A549 (cell line): ENCODE results near the gene TSHB. TPM values are rescaled to one million over a fixed set of nuclear protein-coding genes. Genes with fewer than 3 reads are reported as not detected.

Experiments used
- ATAC-seq, 2 experiments: fragments of 200-7000 bp in 1 of 2; fragments of >200 bp in 1 of 2; cut with Nextera tagmentation in 1 of 2; cut with Tn5 transposase in 1 of 2; 3 replicates each; pipeline versions ENCODE4 v1.8.0 to v1.9.1; 2018 to 2020; ENCODE audit warnings: mild to moderate bottlenecking in 1 of 2, moderate library complexity in 1 of 2
- CTCF ChIA-PET: fragments of 300-600 bp; sonication (Branson Sonifier 250); formaldehyde crosslinking; extraction: SDS; loops from one replicate; lab custom pipeline; 2021; ENCODE audit warnings: antibody characterized with exemption, inconsistent platforms; lab: Yijun Ruan, JAX
- POLR2A ChIA-PET: fragments of 350-600 bp; formaldehyde crosslinking; extraction: SDS; loops from one replicate; lab custom pipeline; 2021; ENCODE audit warnings: antibody characterized with exemption, inconsistent platforms; lab: Yijun Ruan, JAX
- DNase-seq, 2 experiments: peaks; one replicate each; pipeline versions ENCODE4 v3.0.0 to v3.0.0-alpha.2; 2011 to 2016; ENCODE audit warnings: low read depth in 1 of 2, low spot score in 1 of 2
- FAIRE-seq: peaks from 2 replicates; lab custom pipeline; 2011; peaks lifted over from hg19 to GRCh38; lab: Jason Lieb, UNC
- H3K27ac ChIP-seq, 2 experiments: fragments of >200 bp; sonication (Bioruptor Twin); formaldehyde crosslinking; 3 replicates each; pipeline ENCODE4 v1.5.1; 2016 to 2017
- H3K4me1 ChIP-seq: fragments of >200 bp; sonication (Bioruptor Twin); formaldehyde crosslinking; 3 replicates; pipeline ENCODE4 v1.6.1; 2016
- H3K4me2 ChIP-seq: fragments of >200 bp; sonication (Bioruptor Twin); formaldehyde crosslinking; 3 replicates; pipeline ENCODE4 v1.6.1; 2016
- H3K4me3 ChIP-seq: fragments of >200 bp; sonication (Bioruptor Twin); formaldehyde crosslinking; 3 replicates; pipeline ENCODE4 v1.5.1; 2016
- H3K9me3 ChIP-seq: fragments of >200 bp; sonication (Bioruptor Twin); formaldehyde crosslinking; 3 replicates; pipeline ENCODE4 v1.6.1; 2016
- CEBPB ChIP-seq, 2 experiments: fragments of >200 bp in 1 of 2; sonication (Bioruptor Twin) in 1 of 2; formaldehyde crosslinking in 1 of 2; IDR thresholded peaks; 2 replicates each; pipeline ENCODE4 v1.6.1; 2012 to 2016
- ELK1 ChIP-seq: fragments of 150-350 bp; IDR thresholded peaks from 2 replicates; pipeline ENCODE4 v1.6.1; 2014; ENCODE audit warnings: low read depth, mild to moderate bottlenecking, low read length
- ESRRA ChIP-seq: fragments of 150-350 bp; IDR thresholded peaks from 2 replicates; pipeline ENCODE4 v1.6.1; 2014; ENCODE audit warnings: mild to moderate bottlenecking, low read length, borderline replicate concordance
- HDAC2 ChIP-seq: fragments of 200-600 bp; sonication (generic); IDR thresholded peaks from 2 replicates; pipeline ENCODE4 v1.6.1; 2016
- HMGXB4 ChIP-seq: fragments of 250-450 bp; sonication (Bioruptor Pico); IDR thresholded peaks from 2 replicates; pipeline ENCODE4 v1.5.0; 2021; ENCODE audit warnings: mild to moderate bottlenecking, moderate library complexity, borderline replicate concordance
- MAFK ChIP-seq: fragments of 450-650 bp; IDR thresholded peaks from 2 replicates; pipeline ENCODE4 v1.6.1; 2014; ENCODE audit not compliant: partially characterized antibody
- NFE2L2 ChIP-seq: fragments of 150-350 bp; conservative IDR thresholded peaks from 2 replicates; pipeline ENCODE4 v1.6.1; 2014; ENCODE audit warnings: low read length
- NR3C1 ChIP-seq: fragments of >200 bp; sonication (Bioruptor Twin); formaldehyde crosslinking; IDR thresholded peaks from 3 replicates; pipeline ENCODE4 v1.6.1; 2017
- PBX3 ChIP-seq: IDR thresholded peaks from 2 replicates; pipeline ENCODE4 v1.6.1; 2012
- PHF8 ChIP-seq: fragments of 200-600 bp; sonication (generic); IDR thresholded peaks from 2 replicates; pipeline ENCODE4 v1.6.1; 2016; ENCODE audit warnings: low read depth, mild to moderate bottlenecking, antibody characterized with exemption, moderate library complexity, borderline replicate concordance
- POLR2A ChIP-seq: IDR thresholded peaks from 2 replicates; pipeline ENCODE4 v1.6.1; 2012; ENCODE audit warnings: mild to moderate bottlenecking, low read length
- POLR2AphosphoS2 ChIP-seq: conservative IDR thresholded peaks from 2 replicates; pipeline ENCODE4 v1.6.1; 2012; ENCODE audit warnings: low read length, improper control_type of control experiment, inconsistent platforms
- RAD21 ChIP-seq, 2 experiments: fragments of >200 bp in 1 of 2; sonication (Bioruptor Twin) in 1 of 2; formaldehyde crosslinking in 1 of 2; IDR thresholded peaks in 1 of 2; conservative IDR thresholded peaks in 1 of 2; 2 replicates in 1 of 2; 3 replicates in 1 of 2; pipeline ENCODE4 v1.6.1; 2012 to 2018; ENCODE audit warnings: inconsistent platforms in 1 of 2
- RARB ChIP-seq: fragments of 250-450 bp; sonication (Bioruptor Pico); IDR thresholded peaks from 2 replicates; pipeline ENCODE4 v1.8.0; 2021; ENCODE audit warnings: mild to moderate bottlenecking, moderate library complexity
- RCOR1 ChIP-seq: fragments of 150-350 bp; IDR thresholded peaks from 2 replicates; pipeline ENCODE4 v1.6.1; 2014; ENCODE audit warnings: antibody characterized with exemption, low read length, low read depth
- TP53 ChIP-seq: fragments of 250-450 bp; sonication (Bioruptor Pico); IDR thresholded peaks from 2 replicates; pipeline ENCODE4 v1.5.0; 2021; ENCODE audit warnings: mild to moderate bottlenecking, moderate library complexity
- ZC3H11A ChIP-seq: fragments of 450-650 bp; IDR thresholded peaks from 2 replicates; pipeline ENCODE4 v1.6.1; 2014; ENCODE audit warnings: antibody characterized with exemption, mild to moderate bottlenecking
- WGBS: methylation state at CpG from one replicate; pipeline ENCODE4 v1.1.6; 2017; ENCODE audit errors: missing lambda C conversion rate; 5-methylcytosine and 5-hydroxymethylcytosine counted together
- polyA plus RNA-seq, 4 experiments: library from polyadenylated mRNA; depleted of rRNA in 3 of 4; stranded (reverse); fragments of >200 nt; fragmentation: RNase III in 1 of 4; extraction: RNeasy Plus Mini Kit Qiagen cat#74134 plus additional on column Dnase treatment in 1 of 4; gene quantifications; 2 replicates in 3 of 4; 3 replicates in 1 of 4; pipeline ENCODE4 v1.2.3, GENCODE V29; 2011 to 2017
- TF ChIP-seq, protein P1 (sequence below): fragments of >200 bp; sonication (Bioruptor Twin); formaldehyde crosslinking; IDR thresholded peaks from 3 replicates; pipeline ENCODE4 v1.5.1; 2016
- TF ChIP-seq, protein P2 (sequence below): fragments of >200 bp; sonication (Bioruptor Twin); formaldehyde crosslinking; IDR thresholded peaks from 3 replicates; pipeline ENCODE4 v1.6.1; 2016

The TSHB gene
- polyA plus RNA-seq, 2 of the 4 experiments (the other 2 are of a cell fraction), result not detected

- DNase-seq, result no peak
These were observed 45.4 kb downstream of the TSHB start for GRCh38 chr1:115074839-115075534.

More at GRCh38 chr1:115074839-115075534, 45.4 kb downstream of the TSHB start:
- Histone ChIP-seq H3K4me2 (no peak overlapping the region), H3K4me3 (no peak overlapping the region), H3K9me3 (no peaks in the 10 kb centered on the region), H3K27ac (no peak overlapping the region), H3K4me1 (0 out of 3 replicates have a peak, but pooled peaks cover 3% of the 10 kb centered on the region)
- POLR2A ChIA-PET, result no interaction called here
- FAIRE-seq (no peak), ATAC-seq (no peak)
- CTCF ChIA-PET, result interaction anchor here (1.0 kb wide), 1 partner anchor 22 kb away, joined by 3 read pairs; no protein-coding TSS in a partner anchor
- TF ChIP-seq HDAC2 (no peak), TP53 (no peak), HMGXB4 (CRISPR knock-in tag) (no peak), CEBPB (IDR thresholded peaks at IDR 0.05) (no peak), ESRRA (no peak), MAFK (no peak), RARB (CRISPR knock-in tag) (no peak), NR3C1 (no peak), ELK1 (no peak), NFE2L2 (no peak), POLR2AphosphoS2 (no peak), PHF8 (no peak), RCOR1 (no peak), PBX3 (no peak), ZC3H11A (no peak), RAD21 (conservative IDR thresholded peaks at IDR 0.05 in 1 of 2, IDR thresholded peaks at IDR 0.05 in 1 of 2) (no peak), POLR2A (no peak)
- TF ChIP-seq, protein P1, sequence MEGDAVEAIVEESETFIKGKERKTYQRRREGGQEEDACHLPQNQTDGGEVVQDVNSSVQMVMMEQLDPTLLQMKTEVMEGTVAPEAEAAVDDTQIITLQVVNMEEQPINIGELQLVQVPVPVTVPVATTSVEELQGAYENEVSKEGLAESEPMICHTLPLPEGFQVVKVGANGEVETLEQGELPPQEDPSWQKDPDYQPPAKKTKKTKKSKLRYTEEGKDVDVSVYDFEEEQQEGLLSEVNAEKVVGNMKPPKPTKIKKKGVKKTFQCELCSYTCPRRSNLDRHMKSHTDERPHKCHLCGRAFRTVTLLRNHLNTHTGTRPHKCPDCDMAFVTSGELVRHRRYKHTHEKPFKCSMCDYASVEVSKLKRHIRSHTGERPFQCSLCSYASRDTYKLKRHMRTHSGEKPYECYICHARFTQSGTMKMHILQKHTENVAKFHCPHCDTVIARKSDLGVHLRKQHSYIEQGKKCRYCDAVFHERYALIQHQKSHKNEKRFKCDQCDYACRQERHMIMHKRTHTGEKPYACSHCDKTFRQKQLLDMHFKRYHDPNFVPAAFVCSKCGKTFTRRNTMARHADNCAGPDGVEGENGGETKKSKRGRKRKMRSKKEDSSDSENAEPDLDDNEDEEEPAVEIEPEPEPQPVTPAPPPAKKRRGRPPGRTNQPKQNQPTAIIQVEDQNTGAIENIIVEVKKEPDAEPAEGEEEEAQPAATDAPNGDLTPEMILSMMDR, result no peak
- TF ChIP-seq, protein P2, sequence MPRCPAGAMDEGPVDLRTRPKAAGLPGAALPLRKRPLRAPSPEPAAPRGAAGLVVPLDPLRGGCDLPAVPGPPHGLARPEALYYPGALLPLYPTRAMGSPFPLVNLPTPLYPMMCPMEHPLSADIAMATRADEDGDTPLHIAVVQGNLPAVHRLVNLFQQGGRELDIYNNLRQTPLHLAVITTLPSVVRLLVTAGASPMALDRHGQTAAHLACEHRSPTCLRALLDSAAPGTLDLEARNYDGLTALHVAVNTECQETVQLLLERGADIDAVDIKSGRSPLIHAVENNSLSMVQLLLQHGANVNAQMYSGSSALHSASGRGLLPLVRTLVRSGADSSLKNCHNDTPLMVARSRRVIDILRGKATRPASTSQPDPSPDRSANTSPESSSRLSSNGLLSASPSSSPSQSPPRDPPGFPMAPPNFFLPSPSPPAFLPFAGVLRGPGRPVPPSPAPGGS, result no peak
- WGBS, result 48% methylated on average over 9 of the region's 11 CpGs
